ENCODE results near the gene STUB1.

The STUB1 gene

DNA sequence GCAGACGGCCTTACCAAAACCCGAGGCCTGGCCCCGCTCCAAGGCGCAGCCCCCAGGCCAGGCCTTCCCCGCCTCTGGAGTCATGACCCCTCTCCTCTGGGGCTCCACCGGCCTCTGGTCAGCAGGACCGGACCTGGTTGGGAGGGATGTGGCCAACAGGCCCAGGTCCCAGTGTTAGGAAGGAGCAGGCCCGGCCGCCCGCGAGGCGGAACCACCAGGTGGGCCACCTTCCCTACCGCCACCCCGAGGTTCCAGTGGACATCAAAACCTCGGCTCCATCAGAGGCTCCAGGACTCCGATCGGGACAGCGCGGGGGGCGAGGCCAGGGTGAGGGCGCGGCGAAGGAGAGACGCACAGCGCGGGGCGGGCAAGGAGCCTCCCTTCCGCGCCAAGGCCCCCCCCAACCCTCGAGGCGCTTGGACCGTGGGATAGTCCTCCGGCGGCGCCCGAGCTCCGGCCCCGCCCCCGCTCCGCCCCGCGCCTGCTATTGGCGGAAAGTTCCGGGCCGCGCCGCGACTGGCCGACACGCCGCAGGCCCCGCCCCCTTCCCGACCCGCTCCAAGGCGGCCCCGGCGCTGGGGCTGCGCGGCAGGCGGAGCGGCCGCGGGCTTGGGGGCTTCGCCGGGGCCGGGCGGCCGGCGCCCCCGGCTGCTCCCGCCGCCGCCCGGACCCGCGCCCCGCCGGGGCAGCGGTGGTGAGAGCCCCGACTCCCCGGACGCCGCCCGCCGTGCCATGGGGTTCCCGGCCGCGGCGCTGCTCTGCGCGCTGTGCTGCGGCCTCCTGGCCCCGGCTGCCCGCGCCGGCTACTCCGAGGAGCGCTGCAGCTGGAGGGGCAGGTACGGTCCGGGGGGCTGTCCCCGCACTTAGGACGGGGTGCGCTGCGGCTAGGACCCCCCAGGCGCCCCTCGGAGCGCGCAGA is 34.6 kb downstream of the STUB1 start, which contains the start of gene METRN:
Gene METRN (plus strand): TSS at position 561 of the 919 bp plus-strand sequence. CDS start 172 bp downstream, at position 733.
- FAIRE-seq: no peak

DNA sequence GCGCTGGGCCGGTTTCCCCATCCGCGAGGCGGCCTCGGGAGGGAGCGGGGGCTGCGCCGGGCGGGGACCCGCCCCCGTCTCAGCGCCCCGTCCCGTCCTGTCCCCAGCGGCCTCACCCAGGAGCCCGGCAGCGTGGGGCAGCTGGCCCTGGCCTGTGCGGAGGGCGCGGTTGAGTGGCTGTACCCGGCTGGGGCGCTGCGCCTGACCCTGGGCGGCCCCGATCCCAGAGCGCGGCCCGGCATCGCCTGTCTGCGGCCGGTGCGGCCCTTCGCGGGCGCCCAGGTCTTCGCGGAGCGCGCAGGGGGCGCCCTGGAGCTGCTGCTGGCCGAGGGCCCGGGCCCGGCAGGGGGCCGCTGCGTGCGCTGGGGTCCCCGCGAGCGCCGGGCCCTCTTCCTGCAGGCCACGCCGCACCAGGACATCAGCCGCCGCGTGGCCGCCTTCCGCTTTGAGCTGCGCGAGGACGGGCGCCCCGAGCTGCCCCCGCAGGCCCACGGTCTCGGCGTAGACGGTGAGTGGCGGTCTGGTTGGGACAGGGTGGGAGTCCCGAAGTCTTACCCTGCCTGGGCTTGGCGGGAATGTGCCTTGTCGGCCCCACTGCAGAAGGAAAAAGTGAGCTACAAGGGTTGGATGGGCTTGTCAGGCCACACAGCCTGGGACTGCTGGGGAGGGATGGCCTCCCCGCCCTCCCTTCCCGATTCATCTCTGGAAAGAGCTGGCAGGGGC is 35.4 kb downstream of the STUB1 start:
- FAIRE-seq: no peak

DNA sequence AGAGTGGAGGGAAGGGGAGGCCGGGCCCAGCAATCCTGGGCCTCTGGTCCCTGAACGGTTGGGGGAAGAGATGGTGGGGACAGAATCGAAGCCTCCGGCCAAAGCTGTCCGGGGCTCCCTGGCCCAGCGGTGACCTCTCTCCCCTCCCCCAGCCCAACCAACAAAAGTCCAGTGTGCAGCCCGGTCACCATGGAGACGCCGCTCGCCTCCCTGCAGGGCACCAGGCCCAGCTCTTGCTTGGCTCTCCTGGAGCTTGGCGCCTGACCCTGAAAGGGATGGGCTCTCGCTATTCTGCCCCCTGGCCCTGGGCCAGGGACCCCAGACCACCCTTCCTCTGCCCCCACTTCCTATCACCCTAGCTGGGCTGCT is 36.0 kb downstream of the STUB1 start:
- FAIRE-seq: no peak

DNA sequence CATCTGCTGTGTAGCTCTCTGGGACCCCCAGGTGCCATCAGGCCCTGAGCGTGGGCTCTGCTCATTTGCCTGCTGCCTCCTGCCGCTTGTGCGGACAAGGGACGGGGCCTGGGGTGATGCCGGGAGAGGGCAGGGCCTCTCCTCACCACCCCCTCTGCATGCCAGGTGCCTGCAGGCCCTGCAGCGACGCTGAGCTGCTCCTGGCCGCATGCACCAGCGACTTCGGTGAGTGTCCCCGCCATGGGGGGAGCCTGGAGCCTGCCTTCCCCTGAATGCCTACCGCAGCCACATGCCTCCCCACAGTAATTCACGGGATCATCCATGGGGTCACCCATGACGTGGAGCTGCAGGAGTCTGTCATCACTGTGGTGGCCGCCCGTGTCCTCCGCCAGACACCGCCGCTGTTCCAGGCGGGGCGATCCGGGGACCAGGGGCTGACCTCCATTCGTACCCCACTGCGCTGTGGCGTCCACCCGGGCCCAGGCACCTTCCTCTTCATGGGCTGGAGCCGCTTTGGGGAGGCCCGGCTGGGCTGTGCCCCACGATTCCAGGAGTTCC is 36.6 kb downstream of the STUB1 start:
- no peak for FAIRE-seq

DNA sequence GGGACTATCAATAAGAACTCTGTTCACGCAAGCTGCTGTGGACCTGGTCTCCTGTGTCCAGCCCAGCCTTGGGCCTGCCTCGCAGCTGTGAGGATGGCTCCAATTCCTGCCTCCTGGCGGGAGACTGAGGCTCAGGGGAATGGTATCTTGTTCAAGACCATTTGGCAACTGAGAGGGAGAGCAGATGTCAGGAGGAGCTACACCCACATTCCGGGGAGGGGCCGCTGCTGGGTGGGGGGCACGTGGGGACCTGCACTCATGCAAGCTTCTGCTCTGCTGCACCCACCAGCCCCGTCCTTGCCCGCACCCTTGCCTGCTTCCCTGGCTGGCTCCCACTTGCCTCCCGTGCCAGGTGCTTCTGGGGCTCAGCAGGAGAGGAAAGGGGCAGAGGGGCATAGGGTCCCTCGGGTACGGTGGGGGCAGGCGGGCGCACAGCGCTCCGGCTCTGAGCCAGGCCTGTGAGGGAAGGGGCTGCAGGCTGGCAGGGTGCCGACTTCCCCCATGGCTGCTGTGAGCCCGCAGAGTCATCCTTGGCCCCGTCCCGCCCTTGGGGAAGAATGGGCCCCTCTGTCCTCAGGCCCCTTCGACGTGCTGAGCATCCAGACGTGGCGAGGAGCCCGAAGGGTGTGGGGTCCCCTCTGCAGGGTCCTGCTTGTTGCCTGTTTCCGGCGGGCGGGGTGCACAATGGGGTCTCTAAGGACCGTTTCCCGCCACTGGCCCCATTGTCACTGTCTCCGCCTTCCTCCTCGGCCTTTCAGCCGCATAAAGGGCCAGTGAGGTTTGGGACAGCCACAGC is 37.4 kb downstream of the STUB1 start:
- no peak for FAIRE-seq

DNA sequence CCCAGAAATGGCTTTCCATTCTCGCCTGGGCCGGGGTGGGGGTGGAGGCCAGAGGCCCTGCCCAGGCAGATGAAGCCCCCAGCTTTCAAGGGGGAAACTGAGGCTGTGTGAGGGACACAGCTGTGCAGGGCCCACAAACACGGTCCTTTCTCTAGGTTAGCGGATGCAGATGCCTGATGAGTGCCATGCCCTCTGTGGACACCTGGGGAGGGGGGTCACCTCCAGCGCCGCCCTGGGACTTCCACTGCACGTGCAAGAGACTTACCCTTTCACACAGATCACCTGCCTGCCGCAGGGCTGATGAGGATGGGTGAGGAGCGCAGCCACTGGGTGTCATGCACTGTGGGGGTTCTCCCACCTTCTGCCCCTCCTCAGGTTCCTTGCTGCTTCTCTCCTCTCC is 38.2 kb downstream of the STUB1 start:
- no peak for FAIRE-seq

DNA sequence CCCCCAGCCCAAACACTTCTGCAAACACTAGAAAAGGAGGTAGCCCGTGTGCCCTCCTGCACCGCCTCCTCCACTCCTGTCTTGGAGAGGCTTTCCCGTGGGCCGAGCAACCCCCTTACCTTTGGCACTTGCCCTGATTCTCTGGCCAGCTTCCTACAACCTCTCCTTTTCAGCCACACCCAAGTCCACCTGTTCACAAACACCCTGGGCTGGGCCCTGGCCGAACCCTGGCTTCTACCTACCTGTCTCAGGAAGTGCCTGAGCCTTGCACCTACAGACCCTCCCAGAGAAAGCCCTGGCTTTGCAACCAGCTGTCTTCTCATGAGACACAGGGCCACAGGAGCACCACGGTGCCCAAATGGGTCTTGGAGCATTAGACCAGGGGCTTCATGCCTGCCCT is 38.7 kb downstream of the STUB1 start:
- no peak for FAIRE-seq

DNA sequence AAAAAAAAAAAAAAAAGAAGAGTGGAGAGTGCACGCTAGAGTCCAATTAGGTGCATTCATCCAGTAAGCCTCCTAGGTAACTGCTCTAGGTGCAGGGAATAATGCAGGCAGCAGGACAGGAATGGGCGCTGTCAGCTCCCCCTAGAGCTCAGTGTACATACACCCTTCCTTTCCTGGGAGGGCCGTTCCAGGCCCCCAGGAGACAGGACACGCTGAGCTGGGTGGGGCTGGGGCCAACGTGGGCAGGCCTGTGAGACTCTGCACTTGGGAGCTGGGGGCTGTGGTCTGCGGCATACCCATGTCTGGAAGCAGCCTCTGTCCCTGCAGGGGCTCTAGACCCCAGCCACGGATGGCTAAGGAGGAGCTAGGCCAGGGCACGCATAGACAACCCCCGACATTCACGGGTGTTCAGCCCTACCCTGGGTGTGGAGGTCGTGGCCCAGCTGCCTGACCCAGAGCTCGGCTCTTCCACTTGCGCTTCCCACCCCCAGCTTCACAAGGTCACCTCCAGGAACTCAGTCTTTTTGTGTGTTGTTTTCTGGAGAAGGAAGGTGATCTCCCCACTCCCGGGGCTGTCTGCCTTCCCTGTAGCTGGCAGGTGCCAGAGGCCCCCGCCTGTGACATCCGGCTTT is 39.7 kb downstream of the STUB1 start:
- no peak for FAIRE-seq

DNA sequence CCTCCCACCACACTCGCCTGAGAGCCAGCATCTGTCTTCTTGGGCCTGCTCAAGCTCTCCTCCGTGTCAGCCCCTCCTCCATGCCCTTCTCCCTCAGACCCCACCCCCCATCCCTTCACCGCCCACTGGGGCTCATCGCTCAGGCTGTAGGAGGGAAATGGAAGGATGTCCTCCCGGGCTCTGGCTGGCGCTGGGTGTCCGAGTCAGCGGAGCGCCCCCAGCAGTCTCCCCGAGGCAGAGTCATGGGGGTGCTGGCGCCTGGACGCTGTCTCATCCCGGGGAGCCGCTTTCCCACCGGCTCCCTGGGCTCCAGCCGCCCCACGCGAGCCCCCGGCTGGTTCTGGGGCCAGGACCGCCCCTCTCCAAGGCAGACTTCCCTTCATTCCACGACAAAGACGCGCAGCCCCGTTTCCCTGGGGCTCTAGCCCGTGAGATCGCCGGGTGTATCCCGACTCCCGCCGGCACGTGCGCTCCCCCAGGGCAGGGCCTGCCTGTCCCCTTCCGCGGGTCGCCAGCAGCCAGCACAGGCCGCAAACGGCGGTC is 40.3 kb downstream of the STUB1 start:
- no peak for FAIRE-seq

DNA sequence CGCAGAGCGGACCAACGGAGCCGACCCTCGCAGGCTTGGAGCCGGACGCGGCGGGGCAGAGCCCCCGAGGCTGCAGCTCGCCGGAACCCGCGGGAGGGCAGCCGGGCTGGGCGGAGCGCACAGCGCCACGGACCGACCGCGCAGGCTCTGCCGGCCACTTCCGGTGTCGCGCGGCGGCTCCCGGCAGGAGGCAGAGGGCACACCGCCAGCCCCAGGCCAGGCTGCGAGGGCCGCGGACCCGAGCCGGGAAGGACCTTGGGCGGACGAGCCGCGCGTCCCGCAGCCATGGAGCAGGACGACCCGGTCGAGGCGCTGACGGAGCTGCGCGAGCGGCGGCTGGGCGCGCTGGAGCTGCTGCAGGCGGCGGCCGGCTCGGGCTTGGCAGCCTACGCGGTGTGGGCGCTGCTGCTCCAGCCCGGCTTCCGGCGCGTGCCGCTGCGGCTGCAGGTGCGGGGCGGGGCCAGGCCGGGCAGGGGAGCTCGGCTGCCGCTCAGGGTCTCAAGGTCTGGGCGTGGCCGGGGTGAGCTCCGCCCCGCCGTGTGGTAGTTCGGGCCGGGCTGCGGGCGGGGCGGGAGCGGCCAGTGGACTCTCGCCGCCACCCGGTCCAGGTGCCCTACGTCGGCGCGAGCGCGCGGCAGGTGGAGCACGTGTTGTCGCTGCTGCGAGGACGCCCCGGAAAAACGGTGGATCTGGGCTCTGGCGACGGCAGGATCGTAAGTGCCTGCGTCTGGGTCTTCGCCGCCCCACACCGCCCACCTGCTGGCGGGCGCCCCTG is 41.0 kb downstream of the STUB1 start, which contains the start of gene ANTKMT:
Gene ANTKMT (plus strand): TSS at position 157 of the 775 bp plus-strand sequence. CDS start 129 bp downstream, at position 286.
- no peak for FAIRE-seq

DNA sequence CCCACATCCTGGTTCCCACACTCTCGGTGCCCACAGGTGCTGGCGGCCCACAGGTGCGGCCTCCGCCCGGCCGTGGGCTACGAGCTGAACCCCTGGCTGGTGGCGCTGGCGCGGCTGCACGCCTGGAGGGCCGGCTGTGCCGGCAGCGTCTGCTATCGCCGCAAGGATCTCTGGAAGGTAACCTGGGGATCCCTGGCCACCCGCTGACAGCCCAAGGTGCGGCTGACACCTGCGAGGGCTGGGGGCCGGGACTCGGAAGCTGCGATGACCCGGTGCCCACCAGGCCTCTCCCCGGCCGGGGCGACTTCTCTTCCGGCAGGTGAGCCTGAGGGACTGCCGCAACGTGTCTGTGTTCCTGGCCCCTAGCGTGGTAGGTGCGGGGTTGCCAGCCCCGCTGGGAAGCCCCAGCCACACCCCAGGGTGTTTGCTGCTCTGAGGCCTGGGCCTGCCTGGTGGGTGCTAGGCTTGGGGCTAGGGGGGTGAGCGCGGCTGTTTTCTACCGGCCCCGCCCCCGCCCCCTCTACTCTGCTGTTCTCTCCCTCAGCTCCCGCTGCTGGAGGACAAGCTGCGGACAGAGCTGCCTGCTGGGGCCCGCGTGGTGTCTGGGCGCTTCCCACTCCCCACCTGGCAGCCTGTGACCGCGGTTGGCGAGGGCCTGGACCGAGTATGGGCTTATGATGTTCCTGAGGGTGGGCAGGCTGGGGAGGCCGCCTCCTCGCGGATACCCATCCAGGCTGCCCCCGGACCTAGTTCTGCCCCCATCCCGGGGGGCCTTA is 41.7 kb downstream of the STUB1 start:
- no peak for FAIRE-seq

DNA sequence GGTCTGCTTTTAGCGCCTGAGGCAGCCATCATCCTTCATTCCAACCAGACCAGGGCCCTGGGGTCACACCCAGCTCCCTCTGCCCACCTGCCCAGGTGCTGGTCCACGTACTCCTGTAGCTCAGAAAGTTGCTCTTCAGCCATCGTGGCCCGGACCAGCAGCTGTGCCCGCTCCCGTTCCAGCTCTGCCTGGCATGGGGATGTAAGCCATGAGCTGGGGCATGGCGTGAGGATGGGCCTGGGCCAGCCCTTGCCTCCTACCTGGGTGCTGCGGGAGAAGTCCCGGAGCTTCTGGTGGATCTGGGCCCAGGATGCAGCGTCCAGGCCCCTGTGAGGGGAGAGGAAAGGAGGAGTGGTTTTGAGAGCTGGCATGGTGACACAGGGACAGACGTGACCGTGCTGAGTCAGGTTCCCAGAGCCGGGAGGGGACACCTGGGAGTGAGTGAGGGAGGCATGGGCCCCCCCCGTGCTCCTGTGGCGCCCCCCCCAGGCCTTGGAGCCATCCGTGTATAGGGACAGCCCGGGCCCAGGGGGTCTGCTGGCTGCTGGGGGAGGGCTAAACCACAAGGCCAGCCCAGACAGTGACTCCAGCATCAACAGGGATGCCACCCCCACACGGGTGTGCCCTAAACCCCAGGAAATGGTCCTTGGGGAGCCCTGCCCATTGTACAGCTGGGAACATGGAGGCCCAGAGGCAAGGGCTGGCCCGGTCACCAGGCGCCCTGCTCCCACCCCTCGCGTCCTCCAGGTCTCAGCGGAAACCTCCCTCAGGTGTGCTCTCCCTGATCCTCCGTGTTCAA is 42.8 kb downstream of the STUB1 start:
- no peak for FAIRE-seq

DNA sequence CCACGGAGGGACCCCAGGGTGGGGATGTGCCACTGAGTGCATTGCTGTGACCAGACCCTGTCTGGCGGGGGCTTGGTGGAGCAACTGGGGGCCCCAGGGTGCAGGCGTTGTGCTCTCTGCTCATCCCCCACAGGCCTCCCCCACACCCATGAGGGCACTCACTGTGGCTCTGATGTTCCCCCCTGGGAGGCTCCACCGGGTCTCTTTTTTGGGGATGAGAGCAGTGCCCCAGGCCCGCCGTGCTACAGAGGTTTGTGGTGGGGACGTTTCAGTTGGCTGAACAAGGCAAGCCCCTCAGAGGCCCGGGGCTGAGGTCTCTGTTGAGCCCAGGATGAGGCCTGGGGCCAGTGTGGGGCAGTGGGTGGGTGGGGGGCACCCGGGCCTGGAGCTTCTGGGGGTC is 43.5 kb downstream of the STUB1 start:
- FAIRE-seq: no peak

DNA sequence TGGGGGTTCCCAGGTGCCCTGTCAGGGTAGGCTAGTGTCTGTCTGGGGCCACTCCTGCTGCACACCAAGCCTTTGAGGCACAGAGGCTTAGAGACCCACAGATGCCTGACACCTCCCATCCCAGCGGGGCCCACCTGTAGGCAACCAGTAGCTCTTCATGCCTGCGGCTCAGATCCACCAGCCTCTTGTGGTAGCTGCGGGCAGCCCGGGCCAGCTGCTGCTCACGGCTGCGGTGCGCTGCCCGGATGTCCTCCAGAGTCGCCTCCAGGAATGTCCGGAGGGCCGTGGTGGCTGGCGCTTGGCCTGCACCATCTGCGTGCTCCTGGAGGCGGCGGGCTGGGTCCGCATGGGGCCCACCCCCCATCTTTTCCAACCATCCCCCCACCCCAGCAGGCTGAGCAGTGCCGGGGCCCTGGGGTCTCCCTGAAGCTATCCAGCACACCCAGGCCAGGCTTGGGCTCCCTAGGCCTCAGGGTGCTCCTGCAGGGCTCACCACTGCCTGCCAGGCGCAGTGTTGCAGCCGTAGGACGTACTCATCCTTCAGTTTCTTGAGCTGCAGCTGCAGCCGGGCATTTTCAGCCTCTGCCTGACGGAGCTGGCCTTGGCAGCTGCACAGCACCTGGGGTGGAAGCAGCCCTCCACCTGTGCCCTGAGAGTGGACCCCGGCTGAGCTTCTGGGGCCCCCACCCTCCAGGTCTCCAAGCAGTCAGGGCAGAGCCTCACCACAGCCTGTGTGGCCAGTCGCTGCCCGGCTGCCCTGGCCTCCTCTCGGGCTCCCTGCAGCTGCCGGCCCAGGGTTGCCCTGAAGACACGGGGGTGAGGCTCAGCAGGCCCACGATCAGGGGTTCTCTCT is 44.2 kb downstream of the STUB1 start:
- FAIRE-seq: no peak

DNA sequence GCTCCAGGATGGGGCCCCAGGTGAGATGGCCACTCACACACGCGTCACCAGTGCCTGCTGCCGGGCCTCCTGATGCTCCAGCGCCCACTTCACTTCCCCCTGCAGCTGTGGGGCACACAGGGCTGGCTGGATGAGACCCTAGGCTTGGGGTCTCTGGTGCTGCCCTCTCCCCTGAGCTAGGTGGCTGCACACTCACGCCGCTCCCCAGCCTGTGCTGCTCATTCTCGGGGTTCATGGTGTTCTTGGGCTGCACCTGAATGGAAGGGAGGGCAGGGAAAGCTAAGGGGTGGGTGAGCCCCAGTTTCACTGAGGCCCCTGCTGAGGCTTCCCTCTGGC is 44.8 kb downstream of the STUB1 start:
- FAIRE-seq: no peak

DNA sequence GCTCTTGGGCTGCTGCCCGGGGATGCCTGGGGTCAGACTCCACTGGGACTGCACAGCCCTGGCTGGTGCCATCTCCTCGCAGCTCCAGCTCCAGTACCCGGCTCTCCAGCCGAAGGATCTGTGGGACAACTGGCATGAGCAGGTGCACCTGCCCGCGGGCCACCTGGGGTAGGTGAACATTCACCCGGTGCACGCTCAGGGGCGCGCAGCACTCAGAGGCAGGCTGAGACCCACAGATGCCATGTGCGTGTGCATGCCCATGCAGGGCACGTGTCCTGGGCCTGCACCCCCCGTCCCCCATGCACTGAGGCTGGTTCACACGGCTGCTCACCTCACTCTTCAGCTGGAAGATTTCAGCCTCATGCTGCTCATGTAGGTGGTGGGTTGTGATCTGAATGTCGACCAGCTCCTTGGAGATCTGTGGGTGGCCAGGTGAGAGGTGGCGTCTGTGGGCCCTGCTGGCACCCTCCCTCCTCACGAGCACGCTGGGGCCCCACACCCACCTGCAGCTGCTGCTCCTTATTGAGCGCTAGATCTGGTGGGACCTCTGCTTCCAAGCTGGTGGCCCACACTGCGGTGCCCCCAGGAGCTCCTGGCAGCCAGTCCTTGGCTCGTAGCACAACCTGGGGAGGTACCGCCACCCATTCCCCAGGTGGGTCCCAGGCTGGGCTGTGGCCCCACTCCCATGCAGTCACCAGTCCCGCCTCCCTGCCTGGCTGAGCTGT is 45.4 kb downstream of the STUB1 start:
- FAIRE-seq: no peak

DNA sequence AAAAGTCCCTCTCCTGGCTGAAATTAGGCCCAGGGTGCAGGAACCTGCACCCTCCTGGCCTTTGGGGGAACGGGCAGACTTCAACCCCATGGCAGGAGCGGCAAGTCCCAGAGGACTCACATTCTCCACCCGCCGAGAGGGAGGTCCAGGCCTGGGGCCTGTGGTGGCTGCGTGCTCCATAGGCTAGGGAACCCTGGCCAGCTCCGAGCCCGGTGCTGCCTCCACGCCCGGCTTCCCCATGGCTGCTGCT is 45.9 kb downstream of the STUB1 start:
- FAIRE-seq: no peak
